HepG2 (cell line): ENCODE results near the gene ASAP2. TPM values are rescaled to one million over a fixed set of nuclear protein-coding genes. Genes with fewer than 3 reads are reported as not detected.

ENCODE experiments used
- ARNT ChIP-seq: fragments of 450-650 bp; IDR thresholded peaks from 2 replicates; pipeline ENCODE4 v1.6.1; 2017
- HHEX ChIP-seq: IDR thresholded peaks from 2 replicates; pipeline ENCODE4 v1.6.1; 2016; ENCODE audit warnings: control low read depth
- HNF4G ChIP-seq, 2 experiments: sonication (generic) in 1 of 2; formaldehyde crosslinking in 1 of 2; IDR thresholded peaks; 2 replicates each; pipeline versions ENCODE4 v1.4.0 to v1.6.1; 2011 to 2020; ENCODE audit warnings: borderline replicate concordance in 2 of 2, low read depth in 2 of 2, mild to moderate bottlenecking in 2 of 2, low read length in 1 of 2, missing genetic modification reagents in 1 of 2, moderate library complexity in 1 of 2
- KAT2B ChIP-seq: fragments of 150-350 bp; IDR thresholded peaks from 2 replicates; pipeline ENCODE4 v1.6.1; 2014; ENCODE audit warnings: low read depth, low read length, borderline replicate concordance
- MBD4 ChIP-seq: IDR thresholded peaks from 2 replicates; pipeline ENCODE4 v1.6.1; 2012; ENCODE audit warnings: low read length, inconsistent platforms, borderline replicate concordance
- MBNL3 ChIP-seq: fragments of 250-450 bp; sonication (Bioruptor Pico); conservative IDR thresholded peaks from 2 replicates; pipeline ENCODE4 v1.8.0; 2022; ENCODE audit warnings: mild to moderate bottlenecking, inconsistent platforms
- MTA1 ChIP-seq: sonication (generic); formaldehyde crosslinking; IDR thresholded peaks from 2 replicates; pipeline ENCODE4 v1.4.0; 2020; ENCODE audit warnings: missing genetic modification reagents, mild to moderate bottlenecking, borderline replicate concordance
- MXD4 ChIP-seq: IDR thresholded peaks from 2 replicates; pipeline ENCODE4 v1.6.1; 2016; ENCODE audit warnings: mild to moderate bottlenecking, missing biosample characterization, missing genetic modification reagents
- RARG ChIP-seq: sonication (generic); formaldehyde crosslinking; IDR thresholded peaks from 2 replicates; pipeline ENCODE4 v1.4.0; 2020; ENCODE audit warnings: low read depth, mild to moderate bottlenecking, missing genetic modification reagents
- SMARCE1 ChIP-seq: fragments of 450-650 bp; IDR thresholded peaks from 2 replicates; pipeline ENCODE4 v1.6.1; 2017; ENCODE audit warnings: borderline replicate concordance
- SOX6 ChIP-seq, 2 experiments: fragments of 450-650 bp in 1 of 2; sonication (generic) in 1 of 2; formaldehyde crosslinking in 1 of 2; IDR thresholded peaks; 2 replicates each; pipeline versions ENCODE4 v1.4.0 to v1.6.1; 2017 to 2020; ENCODE audit warnings: antibody characterized with exemption in 1 of 2, mild to moderate bottlenecking in 1 of 2, missing genetic modification reagents in 1 of 2
- SRY ChIP-seq: sonication (generic); formaldehyde crosslinking; IDR thresholded peaks from 2 replicates; pipeline ENCODE4 v1.8.0; 2022; ENCODE audit warnings: mild to moderate bottlenecking, missing genetic modification reagents
- ZMAT3 ChIP-seq: sonication (generic); formaldehyde crosslinking; conservative IDR thresholded peaks from 2 replicates; pipeline ENCODE4 v1.7.0; 2021; ENCODE audit warnings: missing genetic modification reagents
- ZNF160 ChIP-seq: sonication (generic); formaldehyde crosslinking; IDR thresholded peaks from 2 replicates; pipeline ENCODE4 v1.8.0; 2022; ENCODE audit warnings: mild to moderate bottlenecking, inconsistent platforms, missing genetic modification reagents
- ZNF235 ChIP-seq: sonication (generic); formaldehyde crosslinking; IDR thresholded peaks from 2 replicates; pipeline ENCODE4 v1.8.1; 2023; ENCODE audit warnings: mild to moderate bottlenecking, missing genetic modification reagents, borderline replicate concordance
- ZNF382 ChIP-seq: sonication (generic); formaldehyde crosslinking; IDR thresholded peaks from 2 replicates; pipeline ENCODE4 v1.5.0; 2020; ENCODE audit warnings: missing genetic modification reagents, mild to moderate bottlenecking, borderline replicate concordance
- ZNF451 ChIP-seq: sonication (generic); formaldehyde crosslinking; IDR thresholded peaks from 2 replicates; pipeline ENCODE4 v1.5.0; 2020; ENCODE audit warnings: mild to moderate bottlenecking, missing genetic modification reagents
- ZNF556 ChIP-seq: sonication (generic); formaldehyde crosslinking; IDR thresholded peaks from 2 replicates; pipeline ENCODE4 v1.4.0; 2020; ENCODE audit warnings: mild to moderate bottlenecking, missing genetic modification reagents, borderline replicate concordance
- ZNF562 ChIP-seq: sonication (generic); formaldehyde crosslinking; IDR thresholded peaks from 2 replicates; pipeline ENCODE4 v1.8.0; 2022; ENCODE audit warnings: missing genetic modification reagents, borderline replicate concordance
- ZNF629 ChIP-seq: sonication (generic); formaldehyde crosslinking; conservative IDR thresholded peaks from 2 replicates; pipeline ENCODE4 v1.5.0; 2020; ENCODE audit warnings: missing genetic modification reagents
- ZNF746 ChIP-seq: sonication (generic); formaldehyde crosslinking; IDR thresholded peaks from 2 replicates; pipeline ENCODE4 v1.8.0; 2022; ENCODE audit warnings: mild to moderate bottlenecking, missing genetic modification reagents
- ZSCAN12 ChIP-seq: sonication (generic); formaldehyde crosslinking; IDR thresholded peaks from 2 replicates; pipeline ENCODE4 v1.9.0; 2021; ENCODE audit warnings: mild to moderate bottlenecking, missing genetic modification reagents
- polyA plus RNA-seq, 8 experiments: library from polyadenylated mRNA; depleted of rRNA in 3 of 8; stranded (reverse) in 7 of 8; unstranded in 1 of 8; fragments of >200 nt; fragmentation: Illumina TruSeq in 4 of 8; extraction: Trizol in 4 of 8; gene quantifications; 2 replicates each; pipeline versions ENCODE4 v1.2.1 to v1.2.3, GENCODE V29; 2011 to 2016; ENCODE audit warnings: low read depth in 4 of 8, missing spikeins in 1 of 8, mixed read lengths in 1 of 8; ENCODE audit not compliant: insufficient read depth in 1 of 8
- total RNA-seq, 5 experiments: library from RNA; depleted of rRNA; stranded (reverse); fragments of >200 nt; fragmentation: Illumina TruSeq; extraction: Trizol; gene quantifications; 2 replicates each; pipeline ENCODE4 v1.2.3, GENCODE V29; 2016; ENCODE audit warnings: low read depth in 1 of 5
- TF ChIP-seq, protein P1 (sequence below): IDR thresholded peaks from 2 replicates; pipeline ENCODE4 v1.6.1; 2016; ENCODE audit warnings: missing biosample characterization, missing genetic modification reagents, low read depth
- TF ChIP-seq, protein P2 (sequence below): IDR thresholded peaks from 2 replicates; pipeline ENCODE4 v1.6.1; 2016; ENCODE audit warnings: mild to moderate bottlenecking
- TF ChIP-seq, protein P3 (sequence below): sonication (generic); formaldehyde crosslinking; IDR thresholded peaks from 2 replicates; pipeline ENCODE4 v1.5.0; 2020; ENCODE audit warnings: missing genetic modification reagents

The ASAP2 gene
- total and polyA plus RNA-seq, 2 of the 13 experiments (the other 11 are each of a cell fraction or from before 2014, with no cell fraction given), result 7.3 to 22.3 TPM

DNA sequence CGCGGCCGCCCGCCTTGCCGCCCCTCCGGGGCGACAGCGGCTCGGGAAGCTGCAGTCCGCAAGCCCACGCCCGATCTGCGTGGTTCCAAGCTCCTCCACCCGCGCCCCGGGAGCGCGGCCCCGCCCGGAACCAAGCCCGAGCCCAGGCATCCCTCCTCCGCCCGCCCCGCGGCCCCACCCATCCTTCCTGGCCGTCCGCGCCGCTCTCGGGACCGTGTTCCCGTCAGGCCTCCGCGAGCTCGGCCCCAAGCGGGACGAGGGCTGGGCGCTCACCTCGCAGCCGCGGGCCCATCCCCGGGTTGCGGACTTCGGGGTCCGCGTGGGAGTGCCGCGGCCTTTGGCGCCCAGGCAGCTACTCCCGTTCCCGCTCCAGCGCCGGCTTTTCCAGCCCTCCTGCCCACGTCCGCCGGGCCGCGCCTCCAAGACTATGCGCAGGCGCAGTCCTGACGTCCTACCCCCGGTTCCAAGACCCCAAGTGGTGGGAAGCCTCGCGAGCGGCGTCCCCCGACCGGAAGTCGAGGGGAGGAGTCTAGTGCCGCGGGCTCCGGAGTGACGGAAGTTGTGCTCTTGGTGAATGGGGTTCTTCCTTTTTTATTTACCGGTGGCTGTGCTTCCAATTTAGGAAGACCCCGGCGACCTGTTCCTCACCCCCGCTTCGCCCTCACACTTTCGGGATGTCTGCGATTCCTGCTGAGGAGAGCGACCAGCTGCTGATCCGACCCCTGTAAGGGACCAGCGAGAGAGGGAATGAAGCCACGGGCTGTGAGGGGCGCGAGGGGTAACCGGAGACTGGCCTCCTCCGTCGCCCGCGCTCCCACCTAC lies 216.7 kb downstream of the ASAP2 start, which contains the start of the genes CPSF3 and ITGB1BP1 (continued):
- no peak; the same call in 1 of the 2 replicates for TF ChIP-seq ZSCAN12 (CRISPR knock-in tag)
- no peak; the same call in 1 of the 2 replicates for TF ChIP-seq ZNF562 (CRISPR knock-in tag)
- TF ChIP-seq, protein P1, sequence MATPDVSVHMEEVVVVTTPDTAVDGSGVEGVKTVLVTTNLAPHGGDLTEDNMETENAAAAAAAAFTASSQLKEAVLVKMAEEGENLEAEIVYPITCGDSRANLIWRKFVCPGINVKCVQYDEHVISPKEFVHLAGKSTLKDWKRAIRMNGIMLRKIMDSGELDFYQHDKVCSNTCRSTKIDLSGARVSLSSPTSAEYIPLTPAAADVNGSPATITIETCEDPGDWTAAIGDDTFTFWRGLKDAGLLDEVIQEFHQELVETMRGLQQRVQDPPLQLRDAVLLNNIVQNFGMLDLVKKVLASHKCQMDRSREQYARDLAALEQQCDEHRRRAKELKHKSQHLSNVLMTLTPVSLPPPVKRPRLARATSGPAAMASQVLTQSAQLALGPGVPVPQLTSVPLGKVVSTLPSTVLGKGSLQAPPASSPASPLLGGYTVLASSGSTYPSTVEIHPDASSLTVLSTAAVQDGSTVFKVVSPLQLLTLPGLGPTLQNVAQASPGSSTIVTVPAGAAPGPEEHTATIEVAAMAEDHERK (CRISPR knock-in tag), result peak; percentile 71; the same call in 1 of the 2 replicates
- no peak for TF ChIP-seq SMARCE1
- TF ChIP-seq MTA1 (CRISPR knock-in tag), result peak; percentile 57; the same call in 1 of the 2 replicates
- no peak for TF ChIP-seq ARNT
- TF ChIP-seq ZNF160 (CRISPR knock-in tag), result peak; percentile 88
- TF ChIP-seq MBNL3, result no peak
- TF ChIP-seq ZNF235, result peak; percentile 88
- TF ChIP-seq KAT2B, result no peak
- peak; percentile 65 for TF ChIP-seq ZNF629 (CRISPR knock-in tag)
- peak; percentile 71; the same call in 1 of the 2 replicates for TF ChIP-seq ZNF451 (CRISPR knock-in tag)
- peak; percentile 96; the same call in 1 of the 2 replicates for TF ChIP-seq SRY (CRISPR knock-in tag)
- 0 out of 2 replicates have a peak, but pooled peaks have one; percentile 68 for TF ChIP-seq RARG
- TF ChIP-seq ZNF382, result no peak
- TF ChIP-seq MXD4 (CRISPR knock-in tag), result peak; percentile 61; the same call in 1 of the 2 replicates
- 0 out of 2 replicates have a peak, but pooled peaks have one; percentile 13 for TF ChIP-seq ZNF746 (CRISPR knock-in tag)
- TF ChIP-seq ZNF556 (CRISPR knock-in tag), result peak; percentile 79; the same call in 1 of the 2 replicates
- peak; percentile 92 for TF ChIP-seq ZMAT3 (CRISPR knock-in tag)
- TF ChIP-seq, protein P2, sequence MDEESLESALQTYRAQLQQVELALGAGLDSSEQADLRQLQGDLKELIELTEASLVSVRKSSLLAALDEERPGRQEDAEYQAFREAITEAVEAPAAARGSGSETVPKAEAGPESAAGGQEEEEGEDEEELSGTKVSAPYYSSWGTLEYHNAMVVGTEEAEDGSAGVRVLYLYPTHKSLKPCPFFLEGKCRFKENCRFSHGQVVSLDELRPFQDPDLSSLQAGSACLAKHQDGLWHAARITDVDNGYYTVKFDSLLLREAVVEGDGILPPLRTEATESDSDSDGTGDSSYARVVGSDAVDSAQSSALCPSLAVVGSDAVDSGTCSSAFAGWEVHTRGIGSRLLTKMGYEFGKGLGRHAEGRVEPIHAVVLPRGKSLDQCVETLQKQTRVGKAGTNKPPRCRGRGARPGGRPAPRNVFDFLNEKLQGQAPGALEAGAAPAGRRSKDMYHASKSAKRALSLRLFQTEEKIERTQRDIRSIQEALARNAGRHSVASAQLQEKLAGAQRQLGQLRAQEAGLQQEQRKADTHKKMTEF (CRISPR knock-in tag), result peak; percentile 96
- TF ChIP-seq, protein P3, sequence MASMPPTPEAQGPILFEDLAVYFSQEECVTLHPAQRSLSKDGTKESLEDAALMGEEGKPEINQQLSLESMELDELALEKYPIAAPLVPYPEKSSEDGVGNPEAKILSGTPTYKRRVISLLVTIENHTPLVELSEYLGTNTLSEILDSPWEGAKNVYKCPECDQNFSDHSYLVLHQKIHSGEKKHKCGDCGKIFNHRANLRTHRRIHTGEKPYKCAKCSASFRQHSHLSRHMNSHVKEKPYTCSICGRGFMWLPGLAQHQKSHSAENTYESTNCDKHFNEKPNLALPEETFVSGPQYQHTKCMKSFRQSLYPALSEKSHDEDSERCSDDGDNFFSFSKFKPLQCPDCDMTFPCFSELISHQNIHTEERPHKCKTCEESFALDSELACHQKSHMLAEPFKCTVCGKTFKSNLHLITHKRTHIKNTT (CRISPR knock-in tag), result no peak
- TF ChIP-seq SOX6 (IDR thresholded peaks at IDR 0.05), result no peak
- TF ChIP-seq SOX6 (CRISPR knock-in tag; IDR thresholded peaks at IDR 0.05), result peak; percentile 38; the same call in 1 of the 2 replicates
- no peak for TF ChIP-seq MBD4
- TF ChIP-seq HHEX (CRISPR knock-in tag), result 0 out of 2 replicates have a peak, but pooled peaks have one; percentile 6
- peak; percentile 30; the same call in 1 of the 2 replicates for TF ChIP-seq HNF4G (IDR thresholded peaks at IDR 0.05; ENCODE audit: borderline replicate concordance, low read depth, low read length)
- no peak for TF ChIP-seq HNF4G (CRISPR knock-in tag; IDR thresholded peaks at IDR 0.05; ENCODE audit: borderline replicate concordance, low read depth)
